ENCODE results near the gene P2RX7.
"Not testable (repeated sequence)": the region's sequence is repeated elsewhere in the genome, so short reads cannot be mapped to it uniquely, and the experiment has no call there.

The P2RX7 gene

GRCh38 chr12:121139286-121139685 is 6.6 kb downstream of the P2RX7 start:
- FAIRE-seq, result no peak

- no peak for FAIRE-seq
These were observed 9.7 kb downstream of the P2RX7 start for GRCh38 chr12:121142171-121142950.

- no peak for FAIRE-seq
These were observed 11.8 kb downstream of the P2RX7 start for GRCh38 chr12:121144416-121144914.

GRCh38 chr12:121145221-121145620 is 12.5 kb downstream of the P2RX7 start:
- FAIRE-seq, result no peak

- not testable (repeated sequence) for FAIRE-seq
These were observed 16.6 kb downstream of the P2RX7 start for GRCh38 chr12:121149289-121149688.

GRCh38 chr12:121154793-121155375 is 22.2 kb downstream of the P2RX7 start:
- no peak for FAIRE-seq

- FAIRE-seq, result no peak
These were observed 23.7 kb downstream of the P2RX7 start for GRCh38 chr12:121156365-121156764.

GRCh38 chr12:121158085-121158484 is 25.4 kb downstream of the P2RX7 start:
- no peak for FAIRE-seq

- not testable (repeated sequence) for FAIRE-seq
These were observed 26.2 kb downstream of the P2RX7 start for GRCh38 chr12:121158728-121159351.

GRCh38 chr12:121159467-121160307 is 27.0 kb downstream of the P2RX7 start:
- FAIRE-seq, result no peak

- no peak for FAIRE-seq
These were observed 29.7 kb downstream of the P2RX7 start for GRCh38 chr12:121162384-121162783.

- no peak for FAIRE-seq
These were observed 30.3 kb downstream of the P2RX7 start for GRCh38 chr12:121162985-121163384.

GRCh38 chr12:121164839-121165238 is 32.2 kb downstream of the P2RX7 start:
- not testable (repeated sequence) for FAIRE-seq

- FAIRE-seq, result no peak
These were observed 32.6 kb downstream of the P2RX7 start for GRCh38 chr12:121165316-121165715.

- FAIRE-seq, result no peak
These were observed 33.7 kb downstream of the P2RX7 start for GRCh38 chr12:121166356-121166755.

GRCh38 chr12:121167232-121167820 is 34.6 kb downstream of the P2RX7 start:
- FAIRE-seq, result no peak

- no peak for FAIRE-seq
These were observed 35.3 kb downstream of the P2RX7 start for GRCh38 chr12:121167951-121168350.

- no peak for FAIRE-seq
These were observed 37.5 kb downstream of the P2RX7 start for GRCh38 chr12:121170151-121170550.

GRCh38 chr12:121170611-121171260 is 38.1 kb downstream of the P2RX7 start:
- no peak for FAIRE-seq

- no peak for FAIRE-seq
These were observed 39.5 kb downstream of the P2RX7 start for GRCh38 chr12:121172145-121172544.

GRCh38 chr12:121175383-121176119 is 42.9 kb downstream of the P2RX7 start:
- no peak for FAIRE-seq
